Heart left ventricle (tissue), 16 donors: ENCODE results near the gene NTRK3. TPM values are rescaled to one million over a fixed set of nuclear protein-coding genes. Genes with fewer than 3 reads are reported as not detected.

Experiments
- ATAC-seq, 4 donors: fragments of 200-7000 bp; cut with Tn5 transposase; one replicate each; pipeline ENCODE4 v1.9.1; 2020 to 2022; ENCODE audit warnings: moderate library complexity in 4 of 4, mild to moderate bottlenecking in 3 of 4, moderate number of reproducible peaks in 1 of 4
- DNase-seq, 5 donors: peaks; one replicate each; pipeline ENCODE4 v3.0.0-alpha.2; 2020
- H3K27ac ChIP-seq, 12 donors: fragments of 200-600 bp; sonication (generic) in 4 of 12; one replicate each; pipeline versions ENCODE4 v1.5.0 to v1.8.0; 2016 to 2022; ENCODE audit warnings: mild to moderate bottlenecking in 2 of 12
- H3K27me3 ChIP-seq, 9 donors: fragments of 200-600 bp; sonication (generic) in 2 of 9; one replicate each; pipeline versions ENCODE4 v1.5.1 to v1.8.0; 2016 to 2022; ENCODE audit warnings: mild to moderate bottlenecking in 3 of 9
- H3K36me3 ChIP-seq, 9 donors: fragments of 200-600 bp; sonication (generic) in 2 of 9; one replicate each; pipeline versions ENCODE4 v1.5.0 to v1.8.0; 2018 to 2022; ENCODE audit warnings: mild to moderate bottlenecking in 2 of 9
- H3K4me1 ChIP-seq, 12 donors: fragments of 200-600 bp; sonication (generic) in 4 of 12; one replicate each; pipeline versions ENCODE4 v1.5.0 to v1.8.0; 2016 to 2022; ENCODE audit warnings: mild to moderate bottlenecking in 3 of 12
- H3K4me3 ChIP-seq, 12 donors: fragments of 200-600 bp; sonication (generic) in 4 of 12; one replicate each; pipeline versions ENCODE4 v1.5.0 to v1.8.0; 2017 to 2022; ENCODE audit warnings: mild to moderate bottlenecking in 9 of 12, moderate library complexity in 4 of 12
- H3K9me3 ChIP-seq, 12 donors: fragments of 200-600 bp; sonication (generic) in 4 of 12; one replicate each; pipeline versions ENCODE4 v1.5.0 to v1.8.0; 2016 to 2022; ENCODE audit warnings: mild to moderate bottlenecking in 1 of 12
- POLR2A ChIP-seq, 2 donors: fragments of 450-650 bp; IDR thresholded peaks; one replicate each; pipeline ENCODE4 v1.6.1; 2017; ENCODE audit warnings: antibody characterized with exemption in 2 of 2, mild to moderate bottlenecking in 2 of 2, moderate library complexity in 2 of 2
- WGBS, 4 donors: extraction: QIAGEN DNeasy Blood & Tissue Kit in 2 of 4; methylation state at CpG; one replicate each; pipeline versions ENCODE4 v1.1.5 to v1.1.7; 2013 to 2018; 5-methylcytosine and 5-hydroxymethylcytosine counted together
- intact Hi-C, 10 donors: fragments of 100-400 bp; cut with DNase I; formaldehyde crosslinking; loops; one replicate each; pipeline versions ENCODE4 v1.11.1 to v1.14.2; 2022
- polyA plus RNA-seq, 2 donors: library from polyadenylated mRNA; stranded (reverse); fragments of 200-250 nt; gene quantifications; one replicate each; pipeline ENCODE4 v1.2.3, GENCODE V29; 2013
- total RNA-seq, 9 donors: library from RNA; depleted of rRNA in 2 of 9; stranded (reverse); fragments of >200 nt in 2 of 9; fragmentation: NEBNext Ultra II Directional in 3 of 9; extraction: Animal tissue kit (Norgen Biotek cat#: 25700) in 3 of 9; gene quantifications; one replicate each; pipeline versions ENCODE4 v1.1.0 to v1.2.4, GENCODE V29; 2016 to 2023
- TF ChIP-seq, protein P1 (sequence below), 12 donors: fragments of 200-600 bp; sonication (generic) in 4 of 12; IDR thresholded peaks; one replicate each; pipeline versions ENCODE4 v1.5.0 to v1.8.0; 2018 to 2022; ENCODE audit warnings: antibody characterized with exemption in 12 of 12, mild to moderate bottlenecking in 5 of 12
- donor health status: ischemic (EF 13 %, LVEDD 7.1; RV severe dilation, severe dysfunction).
- donor health status: healthy with polysubstance abuse.
- donor health status: DM: no; HTN: yes; CAD: no.
- donor health status: DM: no; HTN: no; CAD: no.
- donor health status: ischemic (EF 25% LVEDD 6.9; RV normal size, moderate dysfunction).
- donor health status: ischemic (EF 25% LVEDD 5.7; RV mildly dilated, moderate dysfunction).
- donor health status: healthy.
- donor health status: DM: yes; HTN: yes; CAD: no.
- donor health status: ischemic (EF 35%, LVEDD 5.7; RV mildly dilated, moderate dysfunction).
- donor health status: nonischemic (EF 11% LVEDD 7.7; RV severe dilation, severe dysfunction).
- donor health status: DM: yes; HTN: yes; CAD: no.
- donor health status: PGD.
- donor health status: ischemic (EF 29% LVEDD 5.4; RV normal size, mild dysfunction).
- donor health status: nonischemic (EF 23%, LVEDD 6.1; RV moderate dilation, normal function).

Gene NTRK3
- total and polyA plus RNA-seq, 11 donors = 0.53 to 6.8 (median 2.0) TPM

DNA sequence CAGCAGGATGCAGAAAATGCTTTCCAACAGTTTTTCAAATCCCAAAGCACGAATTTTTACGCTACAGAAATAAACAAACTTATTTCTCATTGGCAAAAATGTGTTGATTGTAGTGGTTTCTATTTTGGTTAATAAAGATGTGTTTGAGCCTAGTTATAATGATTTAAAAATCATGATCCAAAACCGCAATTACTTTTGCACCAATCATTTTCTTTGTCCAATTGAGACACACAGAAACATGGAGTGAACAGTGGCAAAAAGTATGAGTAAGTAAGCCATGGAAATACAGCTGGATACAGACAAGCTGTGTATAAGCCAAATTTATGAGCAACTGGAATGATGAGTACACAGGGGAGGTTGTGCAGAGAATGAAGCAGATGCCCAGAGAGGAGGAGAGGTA lies 427.9 kb downstream of the NTRK3 start:
- TF ChIP-seq, protein P1, sequence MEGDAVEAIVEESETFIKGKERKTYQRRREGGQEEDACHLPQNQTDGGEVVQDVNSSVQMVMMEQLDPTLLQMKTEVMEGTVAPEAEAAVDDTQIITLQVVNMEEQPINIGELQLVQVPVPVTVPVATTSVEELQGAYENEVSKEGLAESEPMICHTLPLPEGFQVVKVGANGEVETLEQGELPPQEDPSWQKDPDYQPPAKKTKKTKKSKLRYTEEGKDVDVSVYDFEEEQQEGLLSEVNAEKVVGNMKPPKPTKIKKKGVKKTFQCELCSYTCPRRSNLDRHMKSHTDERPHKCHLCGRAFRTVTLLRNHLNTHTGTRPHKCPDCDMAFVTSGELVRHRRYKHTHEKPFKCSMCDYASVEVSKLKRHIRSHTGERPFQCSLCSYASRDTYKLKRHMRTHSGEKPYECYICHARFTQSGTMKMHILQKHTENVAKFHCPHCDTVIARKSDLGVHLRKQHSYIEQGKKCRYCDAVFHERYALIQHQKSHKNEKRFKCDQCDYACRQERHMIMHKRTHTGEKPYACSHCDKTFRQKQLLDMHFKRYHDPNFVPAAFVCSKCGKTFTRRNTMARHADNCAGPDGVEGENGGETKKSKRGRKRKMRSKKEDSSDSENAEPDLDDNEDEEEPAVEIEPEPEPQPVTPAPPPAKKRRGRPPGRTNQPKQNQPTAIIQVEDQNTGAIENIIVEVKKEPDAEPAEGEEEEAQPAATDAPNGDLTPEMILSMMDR (IDR thresholded peaks at IDR 0.05) = no peak
- TF ChIP-seq POLR2A (IDR thresholded peaks at IDR 0.05) = no peak
- ATAC-seq (no peak), DNase-seq (no peak)
- intact Hi-C loops = no loop called here
- Histone ChIP-seq H3K27ac (no peak overlapping the region), H3K4me3 (no peak overlapping the region), H3K36me3 (no peaks in the 10 kb centered on the region), H3K4me1 (peaks cover 0 to 5% (median 0%) of the 10 kb centered on the region in 12 donors), H3K27me3 (no peaks in the 10 kb centered on the region), H3K9me3 (no peaks in the 10 kb centered on the region)
- WGBS, 4 donors = 64 to 75% (median 72%) methylated on average over 3 of the region's 3 CpGs

DNA sequence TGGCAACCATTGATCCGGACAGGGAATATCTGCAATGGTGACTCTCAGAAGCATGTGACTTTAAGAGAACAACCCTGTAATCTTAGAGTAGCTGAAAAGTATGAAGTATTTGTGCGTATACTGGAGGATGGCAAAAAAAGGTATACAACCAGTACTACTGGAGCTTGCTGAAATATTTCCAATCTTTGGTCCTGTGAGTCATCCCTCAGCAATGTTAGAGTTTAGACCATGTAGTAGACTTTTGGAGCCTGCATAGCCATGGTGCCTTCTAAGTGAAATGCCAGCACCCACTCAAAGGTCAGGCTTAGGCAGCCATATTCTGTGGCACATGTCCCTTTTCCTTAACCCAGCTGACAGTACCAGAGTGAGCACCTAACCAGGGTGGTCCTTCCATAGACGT lies 429.4 kb downstream of the NTRK3 start:
- H3K4me1 ChIP-seq = peaks cover 0 to 5% (median 0%) of the 10 kb centered on the region in 12 donors
- no peaks in the 10 kb centered on the region for H3K27me3 ChIP-seq
- H3K9me3 ChIP-seq = no peaks in the 10 kb centered on the region
- no peak for TF ChIP-seq POLR2A (IDR thresholded peaks at IDR 0.05)
- TF ChIP-seq, protein P1 (IDR thresholded peaks at IDR 0.05) = no peak
- whole genome bisulfite sequencing, 4 donors = 75 to 83% (median 79%) methylated on average over 3 of the region's 3 CpGs
- H3K27ac ChIP-seq = no peak overlapping the region
- DNase-seq (no peak), ATAC-seq (no peak)
- no peaks in the 10 kb centered on the region for H3K36me3 ChIP-seq
- intact Hi-C loops = no loop called here
- no peak overlapping the region for H3K4me3 ChIP-seq

DNA sequence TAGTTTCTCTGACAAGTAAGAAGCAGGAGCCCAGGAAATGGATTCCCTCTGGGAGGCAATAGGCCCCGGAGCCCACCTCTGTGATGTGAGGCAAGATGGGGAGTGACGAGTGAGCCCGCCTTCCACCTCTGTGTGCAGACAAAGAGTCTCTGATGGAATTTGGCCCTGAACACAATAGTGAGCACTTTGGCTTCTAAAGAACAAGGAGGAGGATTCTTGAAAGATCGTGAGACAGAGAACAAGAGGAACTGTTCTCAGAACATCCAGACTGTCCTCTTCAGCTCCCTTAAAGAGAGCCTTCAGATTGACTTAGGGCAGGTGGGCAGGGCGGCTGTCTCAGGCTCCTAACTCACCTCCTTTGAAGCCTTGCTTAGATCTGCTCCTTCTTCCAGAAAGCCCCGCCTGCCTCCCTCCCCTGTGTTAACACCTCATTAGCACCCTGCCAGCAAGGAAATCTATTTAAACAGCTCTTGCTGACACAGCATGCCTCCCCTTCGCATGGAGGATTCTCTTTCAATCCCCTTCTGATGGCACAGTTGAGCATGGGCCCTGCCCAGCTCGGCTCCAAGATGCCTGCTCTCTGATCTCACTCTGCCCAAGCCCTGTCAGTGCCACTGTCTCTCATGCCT lies 430.3 kb downstream of the NTRK3 start:
- ATAC-seq (no peak), DNase-seq (no peak)
- 35 to 60% (median 42%) methylated on average over 8 of the region's 8 CpGs for WGBS, 4 donors
- TF ChIP-seq, protein P1 (IDR thresholded peaks at IDR 0.05) = no peak
- TF ChIP-seq POLR2A (IDR thresholded peaks at IDR 0.05) = no peak
- Histone ChIP-seq H3K36me3 (no peaks in the 10 kb centered on the region), H3K27me3 (no peaks in the 10 kb centered on the region), H3K4me3 (no peak overlapping the region), H3K9me3 (no peaks in the 10 kb centered on the region), H3K4me1 (peaks cover 0 to 5% (median 0%) of the 10 kb centered on the region in 12 donors), H3K27ac (no peak overlapping the region)
- intact Hi-C loops = no loop called here

DNA sequence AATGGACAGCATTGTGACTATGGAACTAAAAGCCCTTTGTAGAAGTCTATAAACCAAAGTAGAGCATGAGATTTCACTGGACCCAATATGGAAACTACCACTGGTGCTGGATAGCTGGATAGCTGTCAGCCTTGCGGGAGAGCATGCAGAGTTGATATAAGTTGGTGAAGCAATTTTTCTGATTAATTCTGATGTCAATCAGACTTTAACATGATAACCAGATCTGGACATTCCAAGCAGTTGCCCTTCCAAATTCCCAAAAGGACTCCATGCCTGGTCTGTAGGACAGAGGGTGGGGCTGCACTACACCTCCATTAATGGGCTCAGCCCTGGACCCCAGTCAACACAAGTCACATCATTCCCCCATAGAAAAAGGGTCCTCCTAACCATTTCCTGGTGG lies 437.8 kb downstream of the NTRK3 start:
- Histone ChIP-seq H3K4me1 (no peaks in the 10 kb centered on the region), H3K27ac (no peak overlapping the region), H3K36me3 (no peaks in the 10 kb centered on the region), H3K9me3 (no peaks in the 10 kb centered on the region), H3K27me3 (no peaks in the 10 kb centered on the region), H3K4me3 (no peak overlapping the region)
- WGBS, 4 donors = 86 to 97% (median 91%) methylated on average over 1 of the region's 1 CpG
- DNase-seq = no peak
- TF ChIP-seq, protein P1 (IDR thresholded peaks at IDR 0.05) = no peak
- no peak for ATAC-seq
- intact Hi-C loops = no loop called here
